Measurements from ENCODE around the gene CTDSPL. TPM values are rescaled to one million over a fixed set of nuclear protein-coding genes. Genes with fewer than 3 reads are reported as not detected.

The CTDSPL gene
- polyA plus RNA-seq, 1 of the 3 experiments (the other 2 are of a cell fraction), result 22.1 TPM

GRCh38 chr3:37872413-37873160, 10.9 kb downstream of the CTDSPL start:
- no peak for DNase-seq
- ChIA-PET CTCF (interaction anchor here (1.0 kb wide), 1 partner anchor 14 kb away, joined by 3 read pairs; no protein-coding TSS in a partner anchor), POLR2A (no interaction called here)
- H3K9ac ChIP-seq, result no peak overlapping the region
- peaks cover 4% of the 10 kb centered on the region for H3F3A ChIP-seq (replicated peaks; ENCODE audit: insufficient read depth)
- no peaks in the 10 kb centered on the region for H3K27me3 ChIP-seq (ENCODE audit: insufficient read depth)
- no peak for TF ChIP-seq REST (IDR thresholded peaks at IDR 0.05; ENCODE audit: low read depth, low read length)
- no peak for TF ChIP-seq YY1 (IDR thresholded peaks at IDR 0.05; ENCODE audit: low read depth)
- TF ChIP-seq SMC3 (IDR thresholded peaks at IDR 0.05; ENCODE audit: low read depth, low read length), result no peak
- TF ChIP-seq JUND (IDR thresholded peaks at IDR 0.05), result no peak
- no peak for TF ChIP-seq IRF3 (IDR thresholded peaks at IDR 0.05; ENCODE audit: low read depth, low read length)
- TF ChIP-seq NFIC (IDR thresholded peaks at IDR 0.05; ENCODE audit: borderline replicate concordance), result no peak
- TF ChIP-seq GABPA (IDR thresholded peaks at IDR 0.05; ENCODE audit: low read depth), result no peak
- TF ChIP-seq TCF12 (IDR thresholded peaks at IDR 0.05), result no peak
- TF ChIP-seq USF1 (IDR thresholded peaks at IDR 0.05; ENCODE audit: borderline replicate concordance, low read depth), result no peak
- H3K4me2 ChIP-seq, result no peak overlapping the region
- H3K27ac ChIP-seq (ENCODE audit: low read depth in 2 of 2, low read length in 1 of 2), result no peak overlapping the region
- no peaks in the 10 kb centered on the region for H3K9me2 ChIP-seq
- 97% methylated on average over 5 of the region's 5 CpGs for WGBS (ENCODE audit: low lambda C conversion rate)
- H3K4me1 ChIP-seq (ENCODE audit: control insufficient read depth in 1 of 2, insufficient read depth in 2 of 2, low read depth in 1 of 2, low read length in 1 of 2), result no peaks in the 10 kb centered on the region
- peaks cover 0 to 26% of the 10 kb centered on the region in 2 experiments for H3K36me3 ChIP-seq (replicated peaks in 1 of 2; ENCODE audit: control insufficient read depth in 1 of 2, insufficient read depth in 2 of 2, low read length in 1 of 2)
- H4K20me1 ChIP-seq (ENCODE audit: insufficient read depth), result peaks cover 34% of the 10 kb centered on the region
- no peak overlapping the region for H3K4me3 ChIP-seq (ENCODE audit: low read depth in 2 of 2, low read length in 1 of 2)
- H3K79me2 ChIP-seq (ENCODE audit: insufficient read depth), result peaks cover 98% of the 10 kb centered on the region
- no peak overlapping the region for H2AFZ ChIP-seq (ENCODE audit: low read depth)
- no peaks in the 10 kb centered on the region for H3K9me3 ChIP-seq

GRCh38 chr3:37876279-37876678, 14.6 kb downstream of the CTDSPL start:
- Histone ChIP-seq H3F3A (replicated peaks; ENCODE audit: insufficient read depth) (no peaks in the 10 kb centered on the region), H3K36me3 (replicated peaks in 1 of 2; ENCODE audit: control insufficient read depth in 1 of 2, insufficient read depth in 2 of 2, low read length in 1 of 2) (peaks cover 0 to 9% of the 10 kb centered on the region in 2 experiments), H3K79me2 (ENCODE audit: insufficient read depth) (peaks cover 93% of the 10 kb centered on the region), H4K20me1 (ENCODE audit: insufficient read depth) (peaks cover 44% of the 10 kb centered on the region), H2AFZ (ENCODE audit: low read depth) (no peak overlapping the region), H3K4me2 (no peak overlapping the region), H3K9ac (no peak overlapping the region), H3K9me3 (no peaks in the 10 kb centered on the region), H3K9me2 (no peaks in the 10 kb centered on the region), H3K27ac (ENCODE audit: low read depth in 2 of 2, low read length in 1 of 2) (no peak overlapping the region), H3K4me3 (ENCODE audit: low read depth in 2 of 2, low read length in 1 of 2) (no peak overlapping the region), H3K4me1 (ENCODE audit: control insufficient read depth in 1 of 2, insufficient read depth in 2 of 2, low read depth in 1 of 2, low read length in 1 of 2) (no peaks in the 10 kb centered on the region), H3K27me3 (ENCODE audit: insufficient read depth) (no peaks in the 10 kb centered on the region)
- ChIA-PET CTCF (no interaction called here), POLR2A (no interaction called here)
- TF ChIP-seq USF1 (IDR thresholded peaks at IDR 0.05; ENCODE audit: borderline replicate concordance, low read depth) (no peak), NFIC (IDR thresholded peaks at IDR 0.05; ENCODE audit: borderline replicate concordance) (no peak), FOXM1 (IDR thresholded peaks at IDR 0.05; ENCODE audit: low read depth) (no peak), CTCF (IDR thresholded peaks at IDR 0.05) (no peak), EP300 (IDR thresholded peaks at IDR 0.05; ENCODE audit: borderline replicate concordance in 1 of 2, low read depth in 1 of 2, low read length in 1 of 2) (no peak), RXRA (IDR thresholded peaks at IDR 0.05; ENCODE audit: borderline replicate concordance, low read depth) (no peak), MAX (IDR thresholded peaks at IDR 0.05; ENCODE audit: low read depth) (no peak), RAD21 (IDR thresholded peaks at IDR 0.05; ENCODE audit: low read length) (no peak), SMC3 (IDR thresholded peaks at IDR 0.05; ENCODE audit: low read depth, low read length) (no peak), CHD2 (IDR thresholded peaks at IDR 0.05; ENCODE audit: low read length, partially characterized antibody) (no peak)
- no peak for DNase-seq

All from SK-N-SH (cell line).